Pericardium fibroblast (primary cell): Measurements from ENCODE around the gene CYP4X1. TPM values are rescaled to one million over a fixed set of nuclear protein-coding genes. Genes with fewer than 3 reads are reported as not detected.

Experiments
- total RNA-seq: library from RNA; depleted of rRNA; stranded (reverse); fragments of >200 nt; gene quantifications from 2 replicates; pipeline ENCODE4 v1.2.3, GENCODE V29; 2015

The CYP4X1 gene, protein sequence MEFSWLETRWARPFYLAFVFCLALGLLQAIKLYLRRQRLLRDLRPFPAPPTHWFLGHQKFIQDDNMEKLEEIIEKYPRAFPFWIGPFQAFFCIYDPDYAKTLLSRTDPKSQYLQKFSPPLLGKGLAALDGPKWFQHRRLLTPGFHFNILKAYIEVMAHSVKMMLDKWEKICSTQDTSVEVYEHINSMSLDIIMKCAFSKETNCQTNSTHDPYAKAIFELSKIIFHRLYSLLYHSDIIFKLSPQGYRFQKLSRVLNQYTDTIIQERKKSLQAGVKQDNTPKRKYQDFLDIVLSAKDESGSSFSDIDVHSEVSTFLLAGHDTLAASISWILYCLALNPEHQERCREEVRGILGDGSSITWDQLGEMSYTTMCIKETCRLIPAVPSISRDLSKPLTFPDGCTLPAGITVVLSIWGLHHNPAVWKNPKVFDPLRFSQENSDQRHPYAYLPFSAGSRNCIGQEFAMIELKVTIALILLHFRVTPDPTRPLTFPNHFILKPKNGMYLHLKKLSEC
- total RNA-seq = 1.4 and 2.9 TPM in 2 replicates

DNA sequence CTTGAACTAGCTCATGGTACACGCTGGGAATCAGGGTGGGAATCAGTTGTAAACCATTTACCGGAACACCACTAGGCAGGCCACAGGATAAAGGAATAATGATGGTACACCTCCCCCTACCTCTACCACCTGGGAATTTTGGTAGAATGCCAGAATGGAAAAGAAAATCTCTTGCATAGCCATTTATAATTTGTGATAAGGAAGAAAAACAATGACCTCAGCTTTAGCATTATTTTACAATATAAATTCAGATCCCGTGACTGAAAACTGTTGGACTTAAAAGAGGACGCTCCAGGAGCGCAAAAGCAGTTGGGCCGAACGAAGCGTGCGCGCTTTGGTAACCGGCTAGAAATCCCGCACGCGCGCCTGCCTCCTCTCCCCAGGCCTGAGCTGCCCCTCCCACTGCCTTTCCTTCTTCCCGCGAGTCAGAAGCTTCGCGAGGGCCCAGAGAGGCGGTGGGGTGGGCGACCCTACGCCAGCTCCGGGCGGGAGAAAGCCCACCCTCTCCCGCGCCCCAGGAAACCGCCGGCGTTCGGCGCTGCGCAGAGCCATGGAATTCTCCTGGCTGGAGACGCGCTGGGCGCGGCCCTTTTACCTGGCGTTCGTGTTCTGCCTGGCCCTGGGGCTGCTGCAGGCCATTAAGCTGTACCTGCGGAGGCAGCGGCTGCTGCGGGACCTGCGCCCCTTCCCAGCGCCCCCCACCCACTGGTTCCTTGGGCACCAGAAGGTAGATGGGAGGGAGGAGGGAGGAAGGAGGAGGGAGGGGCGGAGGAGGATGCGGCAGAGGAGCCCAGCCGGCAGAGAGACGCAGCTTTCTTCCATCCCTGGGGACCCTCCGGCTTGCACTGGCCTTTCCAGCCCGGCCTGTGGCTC is at the start of gene CYP4X1:
Gene CYP4X1 (plus strand): TSS at position 402 of the 873 bp plus-strand sequence. CDS start 149 bp downstream, at position 551.

DNA sequence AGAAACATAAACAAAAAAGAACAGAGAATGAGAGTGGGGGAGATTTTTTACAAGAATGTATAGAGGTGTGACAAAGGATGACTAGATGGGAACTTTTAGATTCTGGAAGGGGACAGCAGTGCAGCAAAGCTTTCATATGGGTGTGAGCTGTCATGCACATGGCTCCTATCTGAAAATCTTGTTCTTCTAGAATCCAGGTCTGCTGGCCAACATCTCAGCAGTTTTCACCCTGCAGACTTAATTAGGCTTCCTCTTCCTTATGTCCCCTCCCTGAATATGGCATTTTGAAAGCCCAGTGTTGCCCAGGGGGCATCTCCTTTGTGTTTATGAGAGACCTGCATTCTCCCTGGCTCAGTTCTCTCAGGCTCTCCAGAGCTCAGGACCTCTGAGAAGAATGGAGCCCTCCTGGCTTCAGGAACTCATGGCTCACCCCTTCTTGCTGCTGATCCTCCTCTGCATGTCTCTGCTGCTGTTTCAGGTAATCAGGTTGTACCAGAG is 43.7 kb downstream of the CYP4X1 start, which contains the start of gene CYP4Z1:
Gene CYP4Z1 (plus strand): TSS at position 135 of the 498 bp plus-strand sequence. CDS start 260 bp downstream, at position 395.

Other genes with a start within 250 kb of the CYP4X1 start
- not detected in 2 replicates for gene CYP4B1, start 224.6 kb upstream of the CYP4X1 start, total RNA-seq
- gene CYP4A11, start 82.2 kb upstream of the CYP4X1 start, total RNA-seq = not detected in 2 replicates
- gene CYP4Z1, start 43.6 kb downstream of the CYP4X1 start, total RNA-seq = not detected in 2 replicates
- not detected in 2 replicates for gene CYP4A22, start 113.8 kb downstream of the CYP4X1 start, total RNA-seq
- gene PDZK1IP1, start 166.4 kb downstream of the CYP4X1 start, total RNA-seq = 1.1 TPM in 1 of 2 replicates, not detected in the other
- gene TAL1, start 208.6 kb downstream of the CYP4X1 start, total RNA-seq = not detected in 2 replicates